Glutamatergic neuron (in vitro differentiated cells): ENCODE results near the gene TIRAP. TPM values are rescaled to one million over a fixed set of nuclear protein-coding genes. Genes with fewer than 3 reads are reported as not detected.

ENCODE experiments used
- DNase-seq: peaks from one replicate; pipeline ENCODE4 v3.0.0; 2022
- H3K27ac Mint-ChIP-seq: one replicate; pipeline ENCODE4 v1.8.0; 2020; ENCODE audit warnings: mild to moderate bottlenecking, mixed read lengths, inconsistent platforms; ENCODE audit not compliant: unreplicated experiment
- H3K27me3 Mint-ChIP-seq: one replicate; pipeline ENCODE4 v1.8.0; 2020; ENCODE audit warnings: mild to moderate bottlenecking, moderate library complexity, mixed read lengths, inconsistent platforms; ENCODE audit not compliant: unreplicated experiment
- H3K36me3 Mint-ChIP-seq: one replicate; pipeline ENCODE4 v1.8.0; 2020; ENCODE audit warnings: mild to moderate bottlenecking, mixed read lengths, inconsistent platforms; ENCODE audit not compliant: unreplicated experiment
- H3K4me1 Mint-ChIP-seq: one replicate; pipeline ENCODE4 v1.8.0; 2020; ENCODE audit warnings: mild to moderate bottlenecking, low read depth, mixed read lengths, inconsistent platforms; ENCODE audit not compliant: unreplicated experiment
- H3K4me3 Mint-ChIP-seq: one replicate; pipeline ENCODE4 v1.8.0; 2020; ENCODE audit warnings: mild to moderate bottlenecking, mixed read lengths, inconsistent platforms; ENCODE audit not compliant: unreplicated experiment
- H3K9me3 Mint-ChIP-seq: one replicate; pipeline ENCODE4 v1.8.0; 2020; ENCODE audit warnings: mild to moderate bottlenecking, moderate library complexity, mixed read lengths, inconsistent platforms; ENCODE audit not compliant: unreplicated experiment
- CTCF ChIP-seq: fragments of 200-600 bp; sonication (generic); IDR thresholded peaks from one replicate; pipeline ENCODE4 v1.5.0; 2021; ENCODE audit not compliant: partially characterized antibody, unreplicated experiment
- total RNA-seq: library from RNA; stranded (reverse); fragmentation: NEBNext Ultra II Directional; extraction: Animal tissue kit (Norgen Biotek cat#: 25700); gene quantifications from one replicate; pipeline ENCODE4 v1.2.1, GENCODE V29; 2021; ENCODE audit not compliant: unreplicated experiment

Gene TIRAP
- total RNA-seq, 1 donor from 2014 or later: 8.2 TPM

GRCh38 chr11:126281666-126282175, 1.2 kb upstream of the TIRAP start:
- no peak for DNase-seq
- Mint-ChIP-seq H3K4me1 (peaks cover 29% of the 10 kb centered on the region), H3K9me3 (peaks cover 22% of the 10 kb centered on the region), H3K27ac (peak overlapping the region; percentile 65), H3K27me3 (peaks cover 14% of the 10 kb centered on the region), H3K4me3 (peak overlapping the region; percentile 90), H3K36me3 (no peaks in the 10 kb centered on the region)
- TF ChIP-seq CTCF: no peak

GRCh38 chr11:126282361-126282735, 545 bp upstream of the TIRAP start:
- Mint-ChIP-seq H3K27me3 (peaks cover 14% of the 10 kb centered on the region), H3K9me3 (peaks cover 22% of the 10 kb centered on the region), H3K27ac (peak overlapping the region; percentile 66), H3K36me3 (no peaks in the 10 kb centered on the region), H3K4me3 (peak overlapping the region; percentile 90), H3K4me1 (peaks cover 28% of the 10 kb centered on the region)
- no peak for TF ChIP-seq CTCF
- DNase-seq: peak; percentile 47

GRCh38 chr11:126284829-126285228, 1.9 kb downstream of the TIRAP start:
- peaks cover 17% of the 10 kb centered on the region for H3K9me3 Mint-ChIP-seq
- TF ChIP-seq CTCF: no peak
- H3K4me1 Mint-ChIP-seq: peaks cover 11% of the 10 kb centered on the region
- no peak overlapping the region for H3K27ac Mint-ChIP-seq
- peaks cover 10% of the 10 kb centered on the region for H3K27me3 Mint-ChIP-seq
- no peak for DNase-seq
- no peak overlapping the region for H3K4me3 Mint-ChIP-seq
- H3K36me3 Mint-ChIP-seq: no peaks in the 10 kb centered on the region

- TF ChIP-seq CTCF: no peak
- Mint-ChIP-seq H3K4me1 (peaks cover 3% of the 10 kb centered on the region), H3K36me3 (no peaks in the 10 kb centered on the region), H3K9me3 (peaks cover 3% of the 10 kb centered on the region), H3K27ac (no peak overlapping the region), H3K4me3 (no peak overlapping the region), H3K27me3 (peaks cover 4% of the 10 kb centered on the region)
- DNase-seq: no peak
Observed at GRCh38 chr11:126288237-126288636, 5.3 kb downstream of the TIRAP start.

- Mint-ChIP-seq H3K4me3 (no peak overlapping the region), H3K27me3 (peaks cover 2% of the 10 kb centered on the region), H3K4me1 (no peaks in the 10 kb centered on the region), H3K27ac (no peak overlapping the region), H3K36me3 (no peaks in the 10 kb centered on the region), H3K9me3 (peaks cover 3% of the 10 kb centered on the region)
- TF ChIP-seq CTCF: no peak
- no peak for DNase-seq
Observed at GRCh38 chr11:126290887-126291286, 8.0 kb downstream of the TIRAP start.
